ENCODE measurements around the gene NFKB1.

NFKB1 gene

DNA sequence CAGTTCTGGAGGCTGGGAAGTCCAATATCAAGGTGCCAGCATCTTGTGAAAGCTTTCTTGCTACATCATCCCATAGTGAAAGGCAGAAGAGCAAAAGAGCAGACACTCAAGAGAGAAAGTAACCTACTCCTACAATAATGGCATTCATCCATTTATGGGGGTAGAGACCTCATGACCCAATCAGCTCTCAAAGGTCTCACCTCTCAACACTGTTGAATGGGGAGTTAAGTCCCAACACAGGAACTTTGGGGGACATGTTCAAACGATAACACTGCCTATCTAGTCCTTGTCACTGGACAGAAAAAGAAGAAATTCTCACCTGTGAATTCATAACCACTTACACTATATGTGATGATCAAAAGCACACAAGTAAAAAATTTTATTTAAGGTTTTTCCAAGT is 6.6 kb upstream of the NFKB1 start:
- no peak for DNase-seq (ENCODE audit: low read depth)

- DNase-seq (ENCODE audit: low read depth), result no peak
Measured at GRCh38 chr4:102497986-102498385, 3.2 kb upstream of the NFKB1 start.

DNA sequence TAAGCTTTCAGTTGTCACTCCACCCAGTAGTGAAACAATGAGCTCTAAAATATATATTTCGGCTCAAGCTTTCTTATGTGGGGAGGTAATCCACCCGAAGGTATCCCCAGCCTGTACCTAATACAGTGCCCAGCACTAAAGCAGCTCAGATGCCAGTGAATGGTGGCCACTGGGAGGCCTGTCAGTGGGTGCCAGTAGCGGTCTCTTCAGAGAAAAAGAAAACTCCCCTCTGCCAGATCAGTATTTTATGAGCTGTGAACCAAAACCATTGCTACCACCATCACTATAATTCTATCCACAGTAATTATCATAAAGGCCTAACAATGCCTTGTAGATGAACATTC is 835 bp upstream of the NFKB1 start:
- no peak for DNase-seq (ENCODE audit: low read depth)

- no peak for DNase-seq (ENCODE audit: low read depth)
Measured at GRCh38 chr4:102501447-102501696, 213 bp downstream of the NFKB1 start.

GRCh38 chr4:102502543-102502818 is 1.3 kb downstream of the NFKB1 start:
- DNase-seq (ENCODE audit: low read depth), result no peak

DNA sequence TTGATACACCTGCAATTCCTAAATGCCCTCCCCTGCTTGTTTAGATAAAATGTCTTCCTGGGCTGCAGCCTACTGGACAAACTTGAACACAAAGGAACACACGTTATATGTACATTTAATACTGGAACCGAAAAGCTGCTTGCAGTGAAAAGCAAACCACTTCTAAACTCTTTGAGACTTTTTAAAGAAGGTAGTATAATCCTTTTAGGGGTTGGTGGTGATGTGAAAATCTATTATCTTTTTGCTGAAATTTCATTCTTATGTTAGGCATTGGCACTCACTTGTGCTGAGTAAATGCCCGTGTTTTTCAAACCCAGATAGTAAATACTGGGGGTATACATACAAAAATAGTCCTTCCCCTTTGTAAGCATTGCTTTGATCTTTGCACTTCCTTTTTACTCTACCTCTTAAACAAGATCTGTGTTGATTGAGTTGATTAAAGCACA is 2.2 kb downstream of the NFKB1 start:
- no peak for DNase-seq (ENCODE audit: low read depth)

DNA sequence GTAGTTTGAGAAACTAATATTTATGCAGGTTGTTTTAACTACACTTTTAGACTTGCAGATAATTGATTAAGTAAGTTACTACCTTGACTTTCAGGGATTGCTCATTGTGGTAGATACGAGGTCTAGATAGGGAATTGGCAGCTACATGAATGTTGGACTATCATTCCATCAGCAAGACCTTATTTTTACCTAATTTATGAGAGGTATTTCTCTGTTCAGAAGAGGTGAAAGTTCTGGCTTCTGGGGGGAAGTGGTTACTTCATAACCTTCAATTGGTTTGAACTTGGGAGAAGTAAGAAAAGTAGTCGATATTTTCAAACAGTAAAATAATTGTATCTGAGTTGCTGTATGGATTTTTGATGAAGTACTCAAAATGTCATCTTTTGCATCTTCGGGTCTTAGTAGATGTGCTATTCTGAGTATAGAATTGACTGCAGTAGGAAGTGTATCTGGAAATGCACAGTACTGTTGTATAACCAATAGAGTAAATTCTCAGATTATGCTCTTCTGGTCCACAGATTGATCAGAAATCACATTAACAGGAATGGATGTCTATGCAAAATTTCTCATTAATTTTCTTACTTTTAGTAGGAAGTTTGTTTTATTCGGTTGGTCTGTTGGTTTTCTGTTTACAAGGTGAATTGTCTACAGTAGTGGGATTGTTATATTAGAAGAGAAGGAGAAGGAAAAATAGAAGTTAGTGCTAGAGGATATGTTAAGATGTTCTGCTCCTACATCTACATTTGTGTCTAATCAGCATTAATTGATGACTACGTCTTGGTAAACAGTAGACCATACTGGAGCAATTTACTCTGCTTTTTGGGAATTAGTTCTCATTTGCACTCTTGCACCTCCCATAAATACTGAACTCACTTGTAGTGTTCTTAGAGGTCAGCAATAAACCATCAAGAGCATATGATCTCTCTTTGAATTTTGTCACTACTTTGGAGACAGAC is 3.0 kb downstream of the NFKB1 start:
- no peak for DNase-seq (ENCODE audit: low read depth)

DNA sequence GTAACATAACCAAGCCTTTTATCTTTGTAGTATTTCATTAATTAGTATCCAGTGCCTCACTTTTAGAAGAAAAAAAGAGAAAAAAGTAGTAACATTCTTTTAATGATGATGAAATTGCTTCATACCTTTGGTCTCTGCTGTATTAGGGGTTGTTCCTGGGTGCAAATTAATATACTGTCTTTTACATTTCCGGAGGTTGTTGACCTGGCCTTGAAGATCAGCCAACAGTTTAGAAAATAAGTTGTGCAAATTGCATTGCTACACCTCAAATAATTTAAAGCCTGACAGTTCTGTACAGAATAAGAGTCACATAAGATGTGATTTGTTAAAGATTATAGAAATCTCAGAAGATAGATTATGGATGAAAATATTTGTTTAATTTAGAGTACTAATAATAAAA is 3.8 kb downstream of the NFKB1 start:
- no peak for DNase-seq (ENCODE audit: low read depth)

DNA sequence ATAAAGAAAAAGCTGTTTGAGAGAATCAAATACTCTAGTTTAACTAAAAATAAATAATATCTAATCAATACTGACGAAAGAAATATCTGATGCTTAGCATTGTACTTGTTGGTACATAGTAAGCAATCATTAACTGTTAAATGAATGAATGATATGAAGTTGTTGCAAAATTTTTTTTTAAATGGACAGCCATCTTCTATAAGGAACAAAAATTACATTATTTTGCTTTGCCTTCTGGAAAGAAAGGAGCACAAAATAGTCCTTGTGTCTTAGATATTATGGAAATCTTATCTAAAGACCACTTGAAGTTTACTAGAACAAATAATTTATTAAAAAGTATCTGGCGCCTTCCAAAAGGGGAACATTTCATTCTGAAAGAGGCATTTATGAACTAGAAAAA is 4.5 kb downstream of the NFKB1 start:
- no peak for DNase-seq (ENCODE audit: low read depth)

DNA sequence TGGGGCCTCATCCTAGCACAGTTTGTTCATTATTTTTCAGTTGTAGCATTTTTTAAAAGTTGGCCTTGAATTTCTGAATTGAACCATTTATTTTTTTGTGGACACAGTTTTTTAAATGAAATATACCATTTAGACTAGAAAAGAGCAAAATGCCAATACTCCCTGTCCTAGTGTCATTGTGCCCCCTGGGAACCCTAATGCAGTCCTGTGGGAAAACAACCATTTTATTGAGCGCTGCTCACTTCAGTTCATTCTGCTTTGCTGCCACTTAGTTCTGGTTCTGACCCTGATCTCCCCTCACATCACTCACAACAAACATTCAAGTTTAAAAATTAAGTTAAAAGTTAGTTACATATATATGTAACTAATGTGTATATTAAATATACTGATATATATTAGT is 5.4 kb downstream of the NFKB1 start:
- DNase-seq (ENCODE audit: low read depth), result no peak

GRCh38 chr4:102511830-102512605 is 10.9 kb downstream of the NFKB1 start:
- DNase-seq (ENCODE audit: low read depth), result no peak

DNA sequence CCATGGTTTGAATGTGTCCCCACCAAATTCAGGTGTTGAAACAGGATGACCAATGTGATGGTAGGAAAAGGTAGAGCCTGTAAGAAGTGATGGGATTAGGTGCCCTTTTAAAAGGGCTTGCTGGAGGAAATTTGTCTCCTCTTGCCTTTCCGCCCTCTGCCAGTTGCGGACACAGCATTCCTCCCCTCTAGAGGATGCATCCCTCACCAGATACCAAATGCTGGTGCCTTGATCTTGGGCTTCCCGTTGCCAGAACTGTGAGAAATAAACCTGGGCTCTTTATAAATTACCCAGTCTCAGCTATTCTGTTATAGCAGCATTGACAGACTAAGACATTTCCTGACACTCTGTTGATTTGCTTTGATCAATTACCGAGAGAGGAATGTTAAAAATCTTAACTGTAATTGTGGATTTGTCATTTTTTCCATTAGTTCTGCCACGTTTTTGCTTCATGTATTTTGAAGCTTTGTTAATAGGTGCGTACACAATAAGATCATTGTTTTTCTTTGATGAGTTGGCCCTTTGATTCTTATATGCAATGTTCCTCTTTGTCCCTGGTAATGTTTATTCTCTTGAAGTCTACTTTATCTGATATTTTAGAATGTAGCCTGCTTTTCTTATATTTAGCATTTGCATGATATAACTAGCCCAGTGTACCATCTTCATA is 13.3 kb downstream of the NFKB1 start:
- DNase-seq (ENCODE audit: low read depth), result no peak

DNA sequence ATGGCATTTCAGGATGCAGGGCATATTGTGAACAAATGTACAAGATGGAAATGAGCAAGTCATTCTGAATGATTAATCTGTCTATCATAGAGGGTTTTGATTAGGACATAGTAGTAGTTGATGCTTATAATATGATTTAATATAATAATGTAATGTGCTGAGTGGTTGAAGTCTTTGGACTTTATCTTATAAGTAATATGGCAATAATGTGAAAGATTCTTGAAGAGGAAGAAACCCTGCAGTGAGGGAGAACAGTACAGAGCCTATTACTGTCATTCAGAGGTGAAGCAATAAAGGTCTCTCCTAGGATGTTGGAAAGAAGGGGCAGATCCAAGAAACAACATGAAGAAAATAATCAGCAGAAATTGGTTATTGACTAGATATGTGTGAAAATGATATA is 16.6 kb downstream of the NFKB1 start:
- no peak for DNase-seq (ENCODE audit: low read depth)

- DNase-seq (ENCODE audit: low read depth), result no peak
Measured at GRCh38 chr4:102518703-102519131, 17.6 kb downstream of the NFKB1 start.

DNA sequence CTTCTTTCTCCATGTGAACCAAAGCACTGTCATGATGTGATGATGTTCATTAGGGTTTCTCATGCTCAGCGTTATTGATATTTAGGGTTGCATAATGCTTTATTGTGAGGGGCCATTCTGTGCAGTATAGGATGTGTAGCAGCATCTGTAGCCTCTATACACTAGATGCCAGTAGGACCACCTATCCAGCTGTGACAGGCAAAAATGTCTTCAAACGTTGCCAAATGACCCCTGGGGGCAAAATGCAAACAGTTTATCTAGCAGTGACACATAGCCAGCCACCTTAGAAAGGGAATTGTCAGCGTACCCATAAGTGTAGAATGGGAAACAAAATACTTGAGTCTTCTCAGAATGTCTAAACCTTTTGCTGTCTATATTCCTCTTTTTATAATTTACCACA is 18.8 kb downstream of the NFKB1 start:
- no peak for DNase-seq (ENCODE audit: low read depth)

GRCh38 chr4:102521570-102521969 is 20.4 kb downstream of the NFKB1 start:
- no peak for DNase-seq (ENCODE audit: low read depth)

DNA sequence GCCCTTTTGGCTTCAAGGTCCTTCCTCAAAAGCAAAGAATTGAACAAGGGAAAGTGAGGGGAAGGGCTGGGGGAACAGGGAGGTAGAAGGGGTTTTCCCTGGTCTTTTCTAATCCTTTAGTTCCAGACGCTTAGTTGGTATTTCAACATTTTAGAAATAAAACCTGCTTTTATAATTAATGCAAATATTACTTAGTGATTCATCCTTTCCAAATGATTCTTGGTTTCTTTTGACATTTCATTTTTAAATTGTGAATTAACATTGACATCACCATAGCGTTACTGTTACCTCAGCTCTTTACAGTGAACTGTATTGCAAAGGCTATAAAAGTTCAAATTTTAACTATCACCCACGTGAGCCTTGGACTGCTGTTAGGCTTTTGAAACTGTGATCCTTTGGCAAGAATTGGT is 20.9 kb downstream of the NFKB1 start:
- no peak for DNase-seq (ENCODE audit: low read depth)

- no peak for DNase-seq (ENCODE audit: low read depth)
Measured at GRCh38 chr4:102524691-102525090, 23.5 kb downstream of the NFKB1 start.

GRCh38 chr4:102525097-102525496 is 23.9 kb downstream of the NFKB1 start:
- no peak for DNase-seq (ENCODE audit: low read depth)

DNA sequence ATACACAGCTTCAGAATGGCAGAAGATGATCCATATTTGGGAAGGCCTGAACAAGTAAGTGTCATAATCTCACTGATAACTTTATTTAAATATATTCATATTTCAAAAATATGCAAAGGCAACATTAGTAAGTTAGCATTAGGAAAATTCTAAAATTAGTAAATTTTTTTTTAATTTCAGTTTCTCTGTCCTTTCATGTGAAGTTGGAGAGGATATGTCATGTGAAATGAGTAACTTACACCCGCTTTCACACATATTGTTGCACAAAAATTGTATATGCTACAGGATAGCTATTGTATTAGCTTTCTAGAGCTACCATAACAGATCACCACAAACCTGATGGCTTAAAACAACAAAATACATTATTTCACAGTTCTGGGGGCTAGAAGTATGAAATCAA is 24.3 kb downstream of the NFKB1 start:
- no peak for DNase-seq (ENCODE audit: low read depth)

- DNase-seq (ENCODE audit: low read depth), result no peak
Measured at GRCh38 chr4:102526532-102526931, 25.4 kb downstream of the NFKB1 start.

GRCh38 chr4:102527695-102528283 is 26.6 kb downstream of the NFKB1 start:
- DNase-seq (ENCODE audit: low read depth), result no peak

GRCh38 chr4:102529977-102530376 is 28.8 kb downstream of the NFKB1 start:
- no peak for DNase-seq (ENCODE audit: low read depth)
